GM19438 (cell line): ENCODE measurements around the gene TRIM66.

ENCODE experiments used
- ATAC-seq: cut with Tn5 transposase; IDR thresholded peaks from one replicate; pipeline ENCODE4 v1.9.1; 2021; ENCODE audit warnings: low read depth; ENCODE audit not compliant: unreplicated experiment

Gene TRIM66

DNA sequence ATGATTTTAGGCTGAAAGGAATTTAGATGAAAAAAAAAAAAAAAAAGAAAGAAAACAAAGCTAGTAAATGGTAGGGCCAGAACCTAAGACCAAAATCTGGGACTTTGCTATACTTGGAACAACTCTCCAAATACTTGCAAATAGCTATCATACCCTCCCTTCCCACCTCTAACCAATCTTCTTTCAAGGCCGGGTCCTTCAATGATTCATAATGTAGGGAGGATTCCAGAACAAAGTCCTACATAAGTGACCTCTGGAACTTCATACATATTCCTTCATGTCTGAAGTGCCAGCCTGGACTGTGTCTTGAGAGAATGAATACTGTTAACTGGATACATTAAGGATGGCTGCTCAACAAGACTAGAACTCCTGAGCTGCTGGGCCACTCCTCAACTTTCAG lies 98.4 kb downstream of the TRIM66 start:
- no peak for ATAC-seq

DNA sequence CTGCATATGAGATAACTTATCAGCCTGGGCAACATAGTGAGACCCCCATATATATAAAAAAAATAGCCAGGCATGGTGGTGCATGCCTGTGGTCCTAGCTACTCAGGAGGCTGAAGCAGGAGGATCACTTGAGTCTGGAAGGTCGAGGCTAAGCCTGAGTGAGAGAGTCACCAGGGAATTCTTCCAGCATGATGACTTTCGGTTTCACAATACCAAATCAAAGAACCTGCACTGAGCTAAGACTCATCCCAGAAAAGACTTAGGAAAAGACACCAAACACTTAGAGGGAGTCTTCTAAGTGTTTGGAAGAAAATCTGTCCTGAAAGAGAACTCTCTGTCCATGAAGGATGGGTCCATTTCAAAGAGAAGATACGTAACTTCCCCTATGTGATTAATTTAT lies 101.2 kb downstream of the TRIM66 start:
- no peak for ATAC-seq

DNA sequence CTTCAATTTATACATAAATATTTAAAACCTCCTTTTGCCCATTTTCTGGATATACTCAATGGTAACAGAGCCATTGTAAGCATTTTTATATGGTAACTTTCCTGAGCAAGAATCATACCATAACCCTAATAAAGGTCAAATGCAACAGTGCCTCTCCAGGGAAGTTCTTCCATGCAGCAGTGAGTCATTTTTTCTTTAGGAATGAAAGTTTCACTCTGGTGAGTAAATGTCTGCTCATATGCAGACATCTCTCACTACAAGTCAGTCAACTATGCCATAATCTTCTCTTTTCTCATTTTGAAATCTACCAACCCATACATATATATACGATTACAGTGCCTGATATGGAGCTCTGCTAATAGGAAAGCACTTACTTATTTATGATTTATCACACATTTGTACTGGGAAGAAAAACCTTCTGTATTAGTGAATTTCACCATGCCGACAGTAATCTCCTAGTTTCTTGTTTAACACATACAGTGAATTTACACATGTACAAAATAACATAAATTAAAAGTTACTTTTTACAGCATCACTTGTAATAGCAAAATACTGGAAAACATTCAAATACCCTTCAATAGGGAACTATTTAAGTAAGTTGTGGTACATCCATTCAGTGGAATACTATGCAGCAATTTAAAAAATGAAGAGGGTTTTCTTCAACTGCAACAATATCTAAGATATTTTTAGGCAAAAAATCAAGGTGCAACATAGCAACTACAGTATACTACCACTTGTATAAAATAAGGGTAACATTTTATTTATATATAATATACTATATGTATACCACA lies 104.5 kb downstream of the TRIM66 start:
- ATAC-seq: no peak

DNA sequence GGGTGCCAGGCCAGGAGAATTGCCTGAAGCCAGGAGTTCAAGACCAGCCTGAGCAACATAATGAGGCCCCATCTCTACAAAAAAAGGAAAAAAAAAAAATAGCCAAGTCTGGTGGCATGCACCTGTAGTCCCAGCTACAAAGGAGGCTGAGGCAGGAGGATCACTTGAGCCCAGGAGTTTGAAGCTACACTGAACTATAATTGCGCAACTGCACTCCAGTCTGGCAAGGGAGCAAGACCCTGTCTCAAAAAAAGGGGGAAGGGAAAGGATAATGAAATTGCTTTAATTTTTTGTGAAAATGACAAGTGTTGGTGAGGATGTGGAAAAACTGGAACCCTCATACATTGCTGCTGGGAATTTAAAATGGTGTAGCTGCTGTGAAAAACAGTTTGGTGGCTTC lies 107.7 kb downstream of the TRIM66 start:
- no peak for ATAC-seq

DNA sequence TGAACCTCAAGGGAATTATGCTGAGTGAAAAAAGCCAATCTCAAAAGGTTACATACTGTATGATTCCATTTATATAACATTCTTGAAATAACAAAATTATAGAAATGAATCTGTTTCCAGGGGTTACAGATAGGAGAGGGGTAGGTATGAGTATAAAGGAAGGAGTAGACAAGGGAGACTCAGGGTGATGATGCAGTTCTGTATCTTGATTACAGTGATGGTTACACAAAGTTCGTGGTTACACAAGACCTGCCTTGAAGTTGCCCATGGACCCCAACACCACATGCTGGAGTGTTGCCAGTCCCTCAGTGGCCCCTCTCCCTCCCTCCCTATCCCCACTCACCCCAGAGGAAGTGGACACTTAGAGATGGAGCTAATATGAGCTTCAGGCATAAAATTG lies 108.7 kb downstream of the TRIM66 start:
- no peak for ATAC-seq

DNA sequence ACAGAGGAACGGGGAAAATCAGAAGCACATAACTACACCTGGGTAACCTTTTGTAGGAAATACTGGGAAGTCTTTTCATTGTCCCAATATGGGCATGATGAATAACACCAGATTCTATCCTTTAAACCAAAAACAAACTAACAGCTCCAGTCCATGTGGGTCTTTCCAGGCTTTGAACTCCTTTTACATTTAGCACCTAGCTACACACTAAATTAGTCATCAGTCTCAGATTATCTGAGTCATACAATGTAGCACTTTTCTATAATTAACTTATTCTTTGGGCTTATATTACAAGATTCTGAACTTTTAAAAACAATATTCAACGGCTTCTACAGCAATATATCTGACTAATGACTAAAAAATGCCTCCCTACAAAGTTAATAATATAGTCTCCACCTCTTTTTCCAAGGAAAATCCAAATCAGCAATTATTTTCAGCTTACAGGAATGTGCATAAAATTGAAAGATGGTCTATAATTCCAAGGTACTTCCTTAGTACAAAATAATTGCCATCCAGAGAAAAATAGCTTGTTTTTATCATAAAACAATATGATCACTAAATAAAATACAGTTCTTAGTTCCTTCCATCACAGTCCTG lies 114.8 kb downstream of the TRIM66 start:
- no peak for ATAC-seq

DNA sequence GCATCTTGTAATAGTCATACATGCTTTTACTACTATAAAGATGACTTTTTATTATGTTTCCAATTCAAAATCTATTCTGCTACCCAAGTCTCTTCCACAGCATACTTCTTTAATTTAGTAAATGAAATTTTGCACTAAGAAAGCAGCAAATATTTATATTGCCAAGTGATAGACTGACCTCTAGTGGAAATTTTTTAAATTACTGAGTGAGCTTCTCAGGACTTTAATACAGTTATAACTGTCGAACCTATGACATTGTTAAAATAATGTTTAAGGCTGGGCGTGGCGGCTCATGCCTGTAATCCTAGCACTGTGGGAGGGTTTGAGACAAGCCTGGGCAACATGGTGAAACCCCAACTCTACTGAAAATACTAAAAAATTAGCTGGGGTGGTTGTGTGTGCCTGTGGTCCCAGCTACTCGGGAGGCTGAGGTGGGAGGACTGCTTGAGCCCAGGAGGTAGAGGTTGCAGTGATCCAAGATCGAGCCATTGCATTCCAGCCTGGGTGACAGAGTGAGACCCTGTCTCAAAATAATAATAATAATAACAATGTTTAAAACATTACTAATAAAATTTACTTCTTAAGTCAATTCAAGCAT lies 115.8 kb downstream of the TRIM66 start:
- no peak for ATAC-seq

DNA sequence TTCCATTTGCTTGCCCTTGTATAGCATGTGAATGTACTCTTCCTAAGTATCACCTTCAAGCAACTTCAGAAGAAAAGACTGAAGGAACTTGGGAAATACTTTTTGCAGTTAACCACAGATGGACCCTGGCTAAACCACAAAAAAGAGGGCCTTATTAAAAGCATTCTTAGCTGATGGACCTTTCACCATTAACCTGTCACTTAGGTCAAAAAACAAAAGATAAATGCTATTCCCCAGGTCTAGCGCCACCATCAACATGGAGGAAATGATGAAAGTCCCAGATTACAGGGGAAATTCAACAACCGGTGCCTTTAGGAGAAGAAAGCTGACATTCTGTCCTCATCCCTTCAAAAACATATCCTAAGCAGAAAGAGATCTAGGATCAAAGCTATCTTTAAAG lies 117.9 kb downstream of the TRIM66 start:
- ATAC-seq: no peak
